Activated naive CD4-positive, alpha-beta T cell treated with anti-CD3 and anti-CD28 coated beads, Interleukin-2, amount 50 U/mL, for 72 hours (primary cell): ENCODE results near the gene RPL4. TPM values are rescaled to one million over a fixed set of nuclear protein-coding genes. Genes with fewer than 3 reads are reported as not detected.
"Not testable (repeated sequence)": the region's sequence is repeated elsewhere in the genome, so short reads cannot be mapped to it uniquely, and the experiment has no call there.

Experiments
- ATAC-seq, 2 donors: fragments of 150-1000 bp; cut with Tn5 transposase; 2 replicates each; pipeline ENCODE4 v1.10.0; 2021; ENCODE audit warnings: mild to moderate bottlenecking in 2 of 2, moderate library complexity in 2 of 2
- DNase-seq, 2 donors: peaks; one replicate each; pipeline ENCODE4 v3.0.0; 2021 to 2022; ENCODE audit warnings: low spot score in 2 of 2
- H3K27ac Mint-ChIP-seq, 2 donors: one replicate each; pipeline ENCODE4 v1.8.0; 2022; ENCODE audit warnings: mild to moderate bottlenecking in 2 of 2, mixed read lengths in 2 of 2
- H3K36me3 Mint-ChIP-seq, 2 donors: one replicate each; pipeline ENCODE4 v1.8.0; 2022; ENCODE audit warnings: mixed read lengths in 2 of 2
- H3K9me3 Mint-ChIP-seq, 2 donors: one replicate each; pipeline ENCODE4 v1.8.0; 2022; ENCODE audit warnings: mixed read lengths in 2 of 2
- total RNA-seq, 2 donors: library from RNA; stranded (reverse); gene quantifications; one replicate each; pipeline ENCODE4 v1.2.3, GENCODE V29; 2022

Gene RPL4
- 1,000 to 10,000 TPM; 3,813 to 4,802 TPM for total RNA-seq

GRCh38 chr15:66504563-66505429 is at the start of gene RPL4, which contains the start of gene ZWILCH:
Gene RPL4, minus strand, starts transcription at chr15:66504855. Its CDS starts 65 bp downstream, at chr15:66504790.
Gene ZWILCH, plus strand, starts transcription at chr15:66505326. Its CDS starts 13 bp downstream, at chr15:66505339.
- no peaks in the 10 kb centered on the region for H3K9me3 Mint-ChIP-seq
- peaks cover 40 to 50% of the 10 kb centered on the region in 2 donors for H3K36me3 Mint-ChIP-seq
- H3K27ac Mint-ChIP-seq = peak within 1 kb of the TSS; percentile 95 to 100
- ATAC-seq (peak; percentile 92 to 93), DNase-seq (peak; percentile 77 to 84)

- ATAC-seq (no peak), DNase-seq (no peak)
- Mint-ChIP-seq H3K36me3 (peaks cover 9 to 11% of the 10 kb centered on the region in 2 donors), H3K27ac (no peak overlapping the region), H3K9me3 (no peaks in the 10 kb centered on the region)
These were observed 40.6 kb upstream of the RPL4 start for GRCh38 chr15:66545255-66545654.

GRCh38 chr15:66542896-66543295 is 38.2 kb upstream of the RPL4 start:
- no peak for DNase-seq
- Mint-ChIP-seq H3K9me3 (no peaks in the 10 kb centered on the region), H3K36me3 (peaks cover 20% of the 10 kb centered on the region in 2 donors), H3K27ac (no peak overlapping the region)
- no peak for ATAC-seq

GRCh38 chr15:66535056-66535455 is 30.4 kb upstream of the RPL4 start:
- Mint-ChIP-seq H3K9me3 (no peaks in the 10 kb centered on the region), H3K36me3 (peaks cover 9 to 11% of the 10 kb centered on the region in 2 donors), H3K27ac (no peak overlapping the region)
- no peak for DNase-seq
- ATAC-seq = no peak

- no peak overlapping the region for H3K27ac Mint-ChIP-seq
- DNase-seq = no peak
These were observed 20.2 kb upstream of the RPL4 start for GRCh38 chr15:66524838-66525237.

GRCh38 chr15:66523926-66524325 is 19.3 kb upstream of the RPL4 start:
- peaks cover 6 to 9% of the 10 kb centered on the region in 2 donors for H3K36me3 Mint-ChIP-seq
- DNase-seq (no peak), ATAC-seq (no peak)
- H3K27ac Mint-ChIP-seq = no peak overlapping the region
- H3K9me3 Mint-ChIP-seq = no peaks in the 10 kb centered on the region

More at GRCh38 chr15:66524838-66525237, 20.2 kb upstream of the RPL4 start:
- Mint-ChIP-seq H3K36me3 (peaks cover 9 to 13% of the 10 kb centered on the region in 2 donors), H3K9me3 (no peaks in the 10 kb centered on the region)
- ATAC-seq = no peak

- Mint-ChIP-seq H3K36me3 (peaks cover 12 to 25% of the 10 kb centered on the region in 2 donors), H3K27ac (peak overlapping the region; percentile 11 to 56), H3K9me3 (no peaks in the 10 kb centered on the region)
- DNase-seq (no peak), ATAC-seq (no peak)
These were observed 11.3 kb upstream of the RPL4 start for GRCh38 chr15:66515901-66516322.

GRCh38 chr15:66514586-66514985 is 9.9 kb upstream of the RPL4 start:
- ATAC-seq = no peak
- Mint-ChIP-seq H3K27ac (no peak overlapping the region), H3K36me3 (peaks cover 12 to 25% of the 10 kb centered on the region in 2 donors), H3K9me3 (no peaks in the 10 kb centered on the region)
- no peak for DNase-seq

GRCh38 chr15:66508293-66508883 is 3.7 kb upstream of the RPL4 start:
- peaks cover 21 to 22% of the 10 kb centered on the region in 2 donors for H3K36me3 Mint-ChIP-seq
- ATAC-seq = no peak
- no peaks in the 10 kb centered on the region for H3K9me3 Mint-ChIP-seq
- no peak for DNase-seq
- no peak overlapping the region for H3K27ac Mint-ChIP-seq

GRCh38 chr15:66505818-66506217 is 1.2 kb upstream of the RPL4 start:
- peaks cover 32 to 40% of the 10 kb centered on the region in 2 donors for H3K36me3 Mint-ChIP-seq
- ATAC-seq = no peak
- peak overlapping the region; percentile 95 to 100 for H3K27ac Mint-ChIP-seq
- H3K9me3 Mint-ChIP-seq = no peaks in the 10 kb centered on the region
- DNase-seq = no peak

GRCh38 chr15:66505430-66505811 is 766 bp upstream of the RPL4 start:
- Mint-ChIP-seq H3K27ac (peak overlapping the region; percentile 95 to 100), H3K36me3 (peaks cover 34 to 44% of the 10 kb centered on the region in 2 donors), H3K9me3 (no peaks in the 10 kb centered on the region)
- DNase-seq (no peak), ATAC-seq (peak in 1 of 2 donors; percentile 23)

- ATAC-seq (no peak), DNase-seq (no peak)
- H3K36me3 Mint-ChIP-seq = peaks cover 40 to 58% of the 10 kb centered on the region in 2 donors
- peak overlapping the region; percentile 95 to 100 for H3K27ac Mint-ChIP-seq
- no peaks in the 10 kb centered on the region for H3K9me3 Mint-ChIP-seq
These were observed 684 bp downstream of the RPL4 start for GRCh38 chr15:66503780-66504562.

GRCh38 chr15:66503041-66503648 is 1.5 kb downstream of the RPL4 start:
- Mint-ChIP-seq H3K36me3 (peaks cover 40 to 58% of the 10 kb centered on the region in 2 donors), H3K27ac (peak overlapping the region; percentile 95 to 100)
- not testable (repeated sequence) for DNase-seq, ATAC-seq, H3K9me3 Mint-ChIP-seq

GRCh38 chr15:66502491-66502890 is 2.2 kb downstream of the RPL4 start:
- Mint-ChIP-seq H3K27ac (peak overlapping the region; percentile 93 to 95), H3K9me3 (no peaks in the 10 kb centered on the region), H3K36me3 (peaks cover 40 to 58% of the 10 kb centered on the region in 2 donors)
- ATAC-seq (no peak), DNase-seq (no peak)

- H3K27ac Mint-ChIP-seq = peak overlapping the region in 1 of 2 donors; percentile 97
- ATAC-seq, H3K9me3 Mint-ChIP-seq, DNase-seq: not testable (repeated sequence)
- H3K36me3 Mint-ChIP-seq = peaks cover 47 to 64% of the 10 kb centered on the region in 2 donors
These were observed 4.3 kb downstream of the RPL4 start for GRCh38 chr15:66500346-66500745.
